Measurements from ENCODE around the gene GNAI1.

The GNAI1 gene

GRCh38 chr7:80213814-80214213 lies 79.2 kb downstream of the GNAI1 start:
- no peak for DNase-seq (ENCODE audit: low spot score)

- no peak for DNase-seq (ENCODE audit: low spot score)
Observed at GRCh38 chr7:80215734-80216133, 81.1 kb downstream of the GNAI1 start.

GRCh38 chr7:80216996-80217842 lies 82.6 kb downstream of the GNAI1 start:
- DNase-seq (ENCODE audit: low spot score), result no peak

- DNase-seq (ENCODE audit: low spot score), result peak; percentile 48
Observed at GRCh38 chr7:80218723-80219122, 84.1 kb downstream of the GNAI1 start.

- no peak for DNase-seq (ENCODE audit: low spot score)
Observed at GRCh38 chr7:80220022-80220634, 85.5 kb downstream of the GNAI1 start.

- DNase-seq (ENCODE audit: low spot score), result no peak
Observed at GRCh38 chr7:80224415-80224814, 89.8 kb downstream of the GNAI1 start.

GRCh38 chr7:80225361-80225760 lies 90.7 kb downstream of the GNAI1 start:
- no peak for DNase-seq (ENCODE audit: low spot score)

- no peak for DNase-seq (ENCODE audit: low spot score)
Observed at GRCh38 chr7:80226629-80227028, 92.0 kb downstream of the GNAI1 start.

GRCh38 chr7:80230327-80230726 lies 95.7 kb downstream of the GNAI1 start:
- no peak for DNase-seq (ENCODE audit: low spot score)

- peak; percentile 28 for DNase-seq (ENCODE audit: low spot score)
Observed at GRCh38 chr7:80231707-80232106, 97.1 kb downstream of the GNAI1 start.

GRCh38 chr7:80232979-80233724 lies 98.5 kb downstream of the GNAI1 start:
- DNase-seq (ENCODE audit: low spot score), result no peak

- DNase-seq (ENCODE audit: low spot score), result no peak
Observed at GRCh38 chr7:80235334-80235733, 100.7 kb downstream of the GNAI1 start.

GRCh38 chr7:80236681-80237080 lies 102.0 kb downstream of the GNAI1 start:
- DNase-seq (ENCODE audit: low spot score), result no peak

GRCh38 chr7:80240265-80241025 lies 105.8 kb downstream of the GNAI1 start:
- DNase-seq (ENCODE audit: low spot score), result no peak

GRCh38 chr7:80241671-80242070 lies 107.0 kb downstream of the GNAI1 start:
- no peak for DNase-seq (ENCODE audit: low spot score)

GRCh38 chr7:80243425-80243824 lies 108.8 kb downstream of the GNAI1 start:
- DNase-seq (ENCODE audit: low spot score), result no peak

GRCh38 chr7:80244206-80244916 lies 109.7 kb downstream of the GNAI1 start:
- DNase-seq (ENCODE audit: low spot score), result no peak

- peak; percentile 50 for DNase-seq (ENCODE audit: low spot score)
Observed at GRCh38 chr7:80247144-80247543, 112.5 kb downstream of the GNAI1 start.

- no peak for DNase-seq (ENCODE audit: low spot score)
Observed at GRCh38 chr7:80247891-80248290, 113.3 kb downstream of the GNAI1 start.

- no peak for DNase-seq (ENCODE audit: low spot score)
Observed at GRCh38 chr7:80249184-80249583, 114.6 kb downstream of the GNAI1 start.

- DNase-seq (ENCODE audit: low spot score), result no peak
Observed at GRCh38 chr7:80249619-80250295, 115.1 kb downstream of the GNAI1 start.
